Measurements from ENCODE around the gene CA5B. TPM values are rescaled to one million over a fixed set of nuclear protein-coding genes. Genes with fewer than 3 reads are reported as not detected.

CA5B gene
- polyA plus RNA-seq, 1 experiment = 4.5 TPM

- TF ChIP-seq CTCF (IDR thresholded peaks at IDR 0.05; ENCODE audit: low read depth, low read length) = no peak
- no peak for DNase-seq (ENCODE audit: low read depth, low spot score)
- Histone ChIP-seq H3K4me3 (ENCODE audit: low read depth, low read length) (no peak overlapping the region), H3K27ac (ENCODE audit: low read depth, low read length) (no peak overlapping the region), H3K27me3 (ENCODE audit: control insufficient read depth, insufficient read depth, low read length) (no peaks in the 10 kb centered on the region), H3K9me3 (ENCODE audit: control insufficient read depth, insufficient read depth, low read length) (no peaks in the 10 kb centered on the region)
- CTCF ChIA-PET = no interaction called here
- POLR2A ChIA-PET = no interaction called here
These were observed 23.5 kb upstream of the CA5B start for GRCh38 chrX:15714529-15714928.

GRCh38 chrX:15718283-15718970 is 19.6 kb upstream of the CA5B start:
- TF ChIP-seq CTCF (IDR thresholded peaks at IDR 0.05; ENCODE audit: low read depth, low read length) = no peak
- CTCF ChIA-PET = no interaction called here
- POLR2A ChIA-PET = no interaction called here
- H3K27me3 ChIP-seq (ENCODE audit: control insufficient read depth, insufficient read depth, low read length) = no peaks in the 10 kb centered on the region
- H3K4me3 ChIP-seq (ENCODE audit: low read depth, low read length) = no peak overlapping the region
- no peak overlapping the region for H3K27ac ChIP-seq (ENCODE audit: low read depth, low read length)
- no peak for DNase-seq (ENCODE audit: low read depth, low spot score)
- no peaks in the 10 kb centered on the region for H3K9me3 ChIP-seq (ENCODE audit: control insufficient read depth, insufficient read depth, low read length)

GRCh38 chrX:15719324-15719968 is 18.6 kb upstream of the CA5B start:
- Histone ChIP-seq H3K9me3 (ENCODE audit: control insufficient read depth, insufficient read depth, low read length) (no peaks in the 10 kb centered on the region), H3K27me3 (ENCODE audit: control insufficient read depth, insufficient read depth, low read length) (no peaks in the 10 kb centered on the region), H3K27ac (ENCODE audit: low read depth, low read length) (no peak overlapping the region), H3K4me3 (ENCODE audit: low read depth, low read length) (no peak overlapping the region)
- no peak for DNase-seq (ENCODE audit: low read depth, low spot score)
- CTCF ChIA-PET = no interaction called here
- no peak for TF ChIP-seq CTCF (IDR thresholded peaks at IDR 0.05; ENCODE audit: low read depth, low read length)
- POLR2A ChIA-PET = interaction anchor here (0.6 kb wide), 1 partner anchor 227 kb away, joined by 3 read pairs; no protein-coding TSS in a partner anchor

DNA sequence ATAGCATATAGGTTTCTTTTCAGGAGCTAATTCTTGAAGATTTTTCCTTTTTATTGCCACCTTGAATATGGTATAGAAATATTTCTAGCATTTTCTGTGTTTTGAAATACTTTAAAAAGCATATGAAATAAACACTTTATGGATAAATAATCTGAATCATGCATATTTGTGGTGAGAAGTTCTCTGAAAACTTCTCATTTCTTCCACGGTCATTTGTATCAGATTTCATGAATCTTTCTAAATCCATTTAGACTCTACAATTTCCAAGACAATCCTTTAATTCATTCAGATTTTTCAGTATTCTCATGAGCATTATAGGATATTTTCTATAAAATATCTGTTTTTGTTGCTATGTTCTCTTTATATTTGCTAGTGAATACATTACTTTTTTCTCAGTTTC is 16.2 kb upstream of the CA5B start:
- no peak for DNase-seq (ENCODE audit: low read depth, low spot score)

More for the DNA sequence above, 16.2 kb upstream of the CA5B start:
- POLR2A ChIA-PET = no interaction called here
- no peaks in the 10 kb centered on the region for H3K9me3 ChIP-seq (ENCODE audit: control insufficient read depth, insufficient read depth, low read length)
- CTCF ChIA-PET = no interaction called here
- no peaks in the 10 kb centered on the region for H3K27me3 ChIP-seq (ENCODE audit: control insufficient read depth, insufficient read depth, low read length)
- no peak overlapping the region for H3K4me3 ChIP-seq (ENCODE audit: low read depth, low read length)
- no peak overlapping the region for H3K27ac ChIP-seq (ENCODE audit: low read depth, low read length)
- TF ChIP-seq CTCF (IDR thresholded peaks at IDR 0.05; ENCODE audit: low read depth, low read length) = no peak
